WTC11 (cell line): ENCODE results near the gene DRC1. TPM values are rescaled to one million over a fixed set of nuclear protein-coding genes. Genes with fewer than 3 reads are reported as not detected.

Source experiments
- ATAC-seq: fragments of 200-7000 bp; cut with Tn5 transposase; 2 replicates; pipeline ENCODE4 v1.10.0; 2021; ENCODE audit warnings: mild to moderate bottlenecking, moderate library complexity
- CTCF ChIA-PET: fragments of 300-600 bp; sonication (Branson Sonifier 250); formaldehyde crosslinking; loops from one replicate; lab custom pipeline; 2021; ENCODE audit warnings: antibody characterized with exemption; lab: Charles Lee
- POLR2A ChIA-PET: fragments of 350-600 bp; sonication (Branson Sonifier 250); formaldehyde crosslinking; loops from one replicate; lab custom pipeline; 2021; ENCODE audit warnings: antibody characterized with exemption; lab: Charles Lee
- DNase-seq: peaks from one replicate; pipeline ENCODE4 v3.0.0; 2021; ENCODE audit warnings: low spot score
- H3K27ac Mint-ChIP-seq: 2 replicates; pipeline ENCODE4 v1.8.0; 2021; ENCODE audit warnings: mixed read lengths
- H3K27me3 Mint-ChIP-seq: 2 replicates; pipeline ENCODE4 v1.8.0; 2021; ENCODE audit warnings: low read depth, mild to moderate bottlenecking, moderate library complexity, mixed read lengths
- H3K36me3 Mint-ChIP-seq: 2 replicates; pipeline ENCODE4 v1.8.0; 2021; ENCODE audit warnings: mixed read lengths
- H3K4me1 Mint-ChIP-seq: 2 replicates; pipeline ENCODE4 v1.8.0; 2022; ENCODE audit warnings: mixed read lengths
- H3K4me3 Mint-ChIP-seq: 2 replicates; pipeline ENCODE4 v1.8.0; 2021; ENCODE audit warnings: mild to moderate bottlenecking, moderate library complexity, mixed read lengths
- H3K9me3 Mint-ChIP-seq: 2 replicates; pipeline ENCODE4 v1.8.0; 2021; ENCODE audit warnings: mixed read lengths
- ATF1 ChIP-seq: sonication (generic); formaldehyde crosslinking; IDR thresholded peaks from 2 replicates; pipeline ENCODE4 v1.8.1; 2023; ENCODE audit warnings: mild to moderate bottlenecking, moderate library complexity, missing genetic modification reagents
- ATF2 ChIP-seq: sonication (generic); formaldehyde crosslinking; IDR thresholded peaks from 2 replicates; pipeline ENCODE4 v1.8.1; 2022; ENCODE audit warnings: low read depth, missing genetic modification reagents, borderline replicate concordance
- CTCF ChIP-seq: fragments of 200-600 bp; IDR thresholded peaks from 2 replicates; pipeline ENCODE4 v1.8.0; 2022; ENCODE audit warnings: antibody characterized with exemption
- E2F5 ChIP-seq: sonication (generic); formaldehyde crosslinking; IDR thresholded peaks from 2 replicates; pipeline ENCODE4 v1.8.1; 2022; ENCODE audit warnings: mild to moderate bottlenecking, moderate library complexity, missing genetic modification reagents
- ERG ChIP-seq: fragments of 250-450 bp; sonication (Bioruptor Pico); IDR thresholded peaks from 2 replicates; pipeline ENCODE4 v1.8.0; 2021; ENCODE audit warnings: mild to moderate bottlenecking
- FOXJ3 ChIP-seq: sonication (generic); formaldehyde crosslinking; IDR thresholded peaks from 2 replicates; pipeline ENCODE4 v1.9.0; 2021; ENCODE audit warnings: missing genetic modification reagents, mild to moderate bottlenecking, borderline replicate concordance
- HMGXB4 ChIP-seq: sonication (generic); formaldehyde crosslinking; IDR thresholded peaks from 2 replicates; pipeline ENCODE4 v1.8.1; 2023; ENCODE audit warnings: mild to moderate bottlenecking, moderate library complexity, missing genetic modification reagents
- MAX ChIP-seq: sonication (generic); formaldehyde crosslinking; IDR thresholded peaks from 2 replicates; pipeline ENCODE4 v1.8.0; 2022; ENCODE audit warnings: mild to moderate bottlenecking, missing genetic modification reagents
- MXD4 ChIP-seq: fragments of 250-450 bp; sonication (Bioruptor Pico); IDR thresholded peaks from 2 replicates; pipeline ENCODE4 v1.8.0; 2021; ENCODE audit warnings: mild to moderate bottlenecking, moderate library complexity, borderline replicate concordance
- NFATC4 ChIP-seq: fragments of 250-450 bp; sonication (Bioruptor Pico); IDR thresholded peaks from 2 replicates; pipeline ENCODE4 v1.9.0; 2021; ENCODE audit warnings: mild to moderate bottlenecking
- PREB ChIP-seq: sonication (generic); formaldehyde crosslinking; IDR thresholded peaks from 2 replicates; pipeline ENCODE4 v1.8.1; 2022; ENCODE audit warnings: mild to moderate bottlenecking, missing genetic modification reagents, moderate library complexity, borderline replicate concordance
- TCF7 ChIP-seq: sonication (generic); formaldehyde crosslinking; IDR thresholded peaks from 2 replicates; pipeline ENCODE4 v1.8.0; 2022; ENCODE audit warnings: mild to moderate bottlenecking, low read depth, missing genetic modification reagents, moderate library complexity
- TP53 ChIP-seq: sonication (generic); formaldehyde crosslinking; IDR thresholded peaks from 2 replicates; pipeline ENCODE4 v1.8.1; 2023; ENCODE audit warnings: mild to moderate bottlenecking, missing genetic modification reagents
- ZBTB43 ChIP-seq: sonication (generic); formaldehyde crosslinking; IDR thresholded peaks from 2 replicates; pipeline ENCODE4 v1.8.1; 2023; ENCODE audit warnings: mild to moderate bottlenecking, missing genetic modification reagents
- ZNF138 ChIP-seq: sonication (generic); formaldehyde crosslinking; conservative IDR thresholded peaks from 2 replicates; pipeline ENCODE4 v1.8.1; 2022; ENCODE audit warnings: mild to moderate bottlenecking, moderate library complexity, missing genetic modification reagents
- ZNF232 ChIP-seq: sonication (generic); formaldehyde crosslinking; IDR thresholded peaks from 2 replicates; pipeline ENCODE4 v1.8.0; 2022; ENCODE audit warnings: mild to moderate bottlenecking, missing genetic modification reagents
- ZNF416 ChIP-seq: fragments of 250-450 bp; sonication (Bioruptor Pico); IDR thresholded peaks from 2 replicates; pipeline ENCODE4 v1.9.0; 2021; ENCODE audit warnings: mild to moderate bottlenecking, inconsistent platforms
- ZNF423 ChIP-seq: fragments of 250-450 bp; sonication (Bioruptor Pico); IDR thresholded peaks from 2 replicates; pipeline ENCODE4 v2.1.2; 2022; ENCODE audit warnings: mild to moderate bottlenecking, moderate library complexity
- ZSCAN18 ChIP-seq: fragments of 250-450 bp; sonication (Bioruptor Pico); IDR thresholded peaks from 2 replicates; pipeline ENCODE4 v2.1.2; 2022; ENCODE audit warnings: mild to moderate bottlenecking, moderate library complexity
- total RNA-seq: library from RNA; stranded (reverse); gene quantifications from 3 replicates; pipeline ENCODE4 v1.2.3, GENCODE V29; 2021

The DRC1 gene
- total RNA-seq, 1 experiment from 2014 or later, result 0.55 TPM

GRCh38 chr2:26411419-26411818, 9.7 kb downstream of the DRC1 start:
- no peak for TF ChIP-seq CTCF
- no peak for TF ChIP-seq ZNF416 (CRISPR knock-in tag)
- no peak for TF ChIP-seq E2F5 (CRISPR knock-in tag)
- no peak for TF ChIP-seq HMGXB4 (CRISPR knock-in tag)
- TF ChIP-seq TP53, result no peak
- TF ChIP-seq NFATC4 (CRISPR knock-in tag), result no peak
- no peak for TF ChIP-seq ZBTB43
- TF ChIP-seq TCF7, result no peak
- TF ChIP-seq MXD4, result no peak
- TF ChIP-seq ZNF232 (CRISPR knock-in tag), result no peak
- TF ChIP-seq ZNF138, result no peak
- no peak for TF ChIP-seq ERG (CRISPR knock-in tag)
- TF ChIP-seq ZNF423 (CRISPR knock-in tag), result no peak
- TF ChIP-seq FOXJ3 (CRISPR knock-in tag), result no peak
- no peak for TF ChIP-seq ATF1 (CRISPR knock-in tag)
- ChIA-PET POLR2A (no interaction called here), CTCF (no interaction called here)
- DNase-seq (no peak), ATAC-seq (no peak)
- no peaks in the 10 kb centered on the region for H3K9me3 Mint-ChIP-seq
- no peaks in the 10 kb centered on the region for H3K36me3 Mint-ChIP-seq
- no peak overlapping the region for H3K4me3 Mint-ChIP-seq
- no peak overlapping the region for H3K27ac Mint-ChIP-seq
- no peaks in the 10 kb centered on the region for H3K4me1 Mint-ChIP-seq
- H3K27me3 Mint-ChIP-seq, result no peaks in the 10 kb centered on the region

- ChIA-PET CTCF (no interaction called here), POLR2A (no interaction called here)
- TF ChIP-seq ATF2 (CRISPR knock-in tag) (no peak), MAX (CRISPR knock-in tag) (no peak), PREB (CRISPR knock-in tag) (no peak), ZSCAN18 (no peak), CTCF (no peak), FOXJ3 (CRISPR knock-in tag) (no peak)
Observed at GRCh38 chr2:26412091-26412673, 10.5 kb downstream of the DRC1 start.

More at GRCh38 chr2:26412091-26412673, 10.5 kb downstream of the DRC1 start:
- Mint-ChIP-seq H3K4me1 (no peaks in the 10 kb centered on the region), H3K9me3 (no peaks in the 10 kb centered on the region), H3K27me3 (no peaks in the 10 kb centered on the region), H3K4me3 (no peak overlapping the region), H3K27ac (no peak overlapping the region), H3K36me3 (no peaks in the 10 kb centered on the region)
- ATAC-seq, result no peak
- no peak for DNase-seq
